ENCODE data around the gene EME1. TPM values are rescaled to one million over a fixed set of nuclear protein-coding genes. Genes with fewer than 3 reads are reported as not detected.

Gene EME1
- total and polyA plus RNA-seq, 10 of the 15 experiments (the other 5 are each of a cell fraction or from before 2014, with no cell fraction given), result 13.8 to 40.5 (median 22.0) TPM

DNA sequence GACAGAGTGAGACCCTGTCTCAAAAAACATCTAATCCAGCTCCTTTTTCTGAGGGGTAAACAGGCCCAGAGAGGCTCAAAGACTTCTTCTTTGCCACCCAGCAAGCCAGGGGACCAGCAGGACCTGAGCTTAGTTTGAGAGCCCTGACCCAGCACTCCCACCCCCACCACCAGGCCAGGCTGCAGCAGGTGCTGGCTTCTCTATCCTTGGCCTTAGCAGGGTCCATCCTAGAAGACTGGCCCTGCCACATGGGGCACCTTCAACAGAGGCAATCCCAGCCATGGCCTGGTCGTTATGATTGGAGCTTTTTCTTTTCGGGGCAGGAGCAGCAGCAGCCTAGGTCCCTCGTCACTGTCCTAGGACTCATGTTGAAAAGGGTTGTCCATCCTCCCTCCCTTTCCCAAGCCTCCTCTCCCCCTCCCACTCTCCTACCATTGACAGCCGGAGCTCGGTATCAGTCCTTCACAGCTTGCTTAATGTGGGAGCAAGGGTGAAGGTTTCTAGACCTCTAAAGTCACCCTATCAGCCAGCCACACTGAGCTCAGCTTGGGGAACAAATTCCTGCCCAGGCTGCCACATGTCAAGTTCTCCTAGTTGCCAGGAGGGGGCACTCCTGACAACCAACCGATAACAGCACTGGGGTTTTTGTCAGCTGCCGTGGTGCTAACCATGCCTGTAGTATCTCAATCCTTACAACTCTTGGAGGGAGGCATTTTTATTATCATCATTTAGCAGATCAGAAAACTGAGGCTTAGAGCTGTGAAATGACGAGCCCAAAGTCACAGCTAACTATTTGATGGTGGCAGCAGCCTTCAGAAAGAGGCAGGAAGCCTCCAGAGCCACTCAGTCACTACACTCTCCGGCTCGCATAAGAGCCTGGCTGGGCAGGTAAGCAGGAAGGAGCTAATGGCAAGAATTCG, 11.2 kb upstream of the EME1 start (continued):
- TF ChIP-seq, protein P1, sequence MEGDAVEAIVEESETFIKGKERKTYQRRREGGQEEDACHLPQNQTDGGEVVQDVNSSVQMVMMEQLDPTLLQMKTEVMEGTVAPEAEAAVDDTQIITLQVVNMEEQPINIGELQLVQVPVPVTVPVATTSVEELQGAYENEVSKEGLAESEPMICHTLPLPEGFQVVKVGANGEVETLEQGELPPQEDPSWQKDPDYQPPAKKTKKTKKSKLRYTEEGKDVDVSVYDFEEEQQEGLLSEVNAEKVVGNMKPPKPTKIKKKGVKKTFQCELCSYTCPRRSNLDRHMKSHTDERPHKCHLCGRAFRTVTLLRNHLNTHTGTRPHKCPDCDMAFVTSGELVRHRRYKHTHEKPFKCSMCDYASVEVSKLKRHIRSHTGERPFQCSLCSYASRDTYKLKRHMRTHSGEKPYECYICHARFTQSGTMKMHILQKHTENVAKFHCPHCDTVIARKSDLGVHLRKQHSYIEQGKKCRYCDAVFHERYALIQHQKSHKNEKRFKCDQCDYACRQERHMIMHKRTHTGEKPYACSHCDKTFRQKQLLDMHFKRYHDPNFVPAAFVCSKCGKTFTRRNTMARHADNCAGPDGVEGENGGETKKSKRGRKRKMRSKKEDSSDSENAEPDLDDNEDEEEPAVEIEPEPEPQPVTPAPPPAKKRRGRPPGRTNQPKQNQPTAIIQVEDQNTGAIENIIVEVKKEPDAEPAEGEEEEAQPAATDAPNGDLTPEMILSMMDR (IDR thresholded peaks at IDR 0.05 in 2 of 3, conservative IDR thresholded peaks at IDR 0.05 in 1 of 3; ENCODE audit: control insufficient read depth in 2 of 3, extremely low read depth in 1 of 3, insufficient read depth in 1 of 3, low read depth in 3 of 3, low read length in 3 of 3), result peak; percentile 79 to 83 (median 80)
- TF ChIP-seq RUNX3 (IDR thresholded peaks at IDR 0.05; ENCODE audit: low read length) (0 out of 2 replicates have a peak, but pooled peaks have one; percentile 18), SMC3 (IDR thresholded peaks at IDR 0.05; ENCODE audit: borderline replicate concordance, low read length) (peak; percentile 75), MTA3 (IDR thresholded peaks at IDR 0.05; ENCODE audit: borderline replicate concordance, low read length) (no peak), RAD21 (IDR thresholded peaks at IDR 0.05; ENCODE audit: insufficient read depth, low read depth, low read length) (peak; percentile 63), SP1 (IDR thresholded peaks at IDR 0.05; ENCODE audit: low read depth, low read length) (no peak)
- TF ChIP-seq, protein P2, sequence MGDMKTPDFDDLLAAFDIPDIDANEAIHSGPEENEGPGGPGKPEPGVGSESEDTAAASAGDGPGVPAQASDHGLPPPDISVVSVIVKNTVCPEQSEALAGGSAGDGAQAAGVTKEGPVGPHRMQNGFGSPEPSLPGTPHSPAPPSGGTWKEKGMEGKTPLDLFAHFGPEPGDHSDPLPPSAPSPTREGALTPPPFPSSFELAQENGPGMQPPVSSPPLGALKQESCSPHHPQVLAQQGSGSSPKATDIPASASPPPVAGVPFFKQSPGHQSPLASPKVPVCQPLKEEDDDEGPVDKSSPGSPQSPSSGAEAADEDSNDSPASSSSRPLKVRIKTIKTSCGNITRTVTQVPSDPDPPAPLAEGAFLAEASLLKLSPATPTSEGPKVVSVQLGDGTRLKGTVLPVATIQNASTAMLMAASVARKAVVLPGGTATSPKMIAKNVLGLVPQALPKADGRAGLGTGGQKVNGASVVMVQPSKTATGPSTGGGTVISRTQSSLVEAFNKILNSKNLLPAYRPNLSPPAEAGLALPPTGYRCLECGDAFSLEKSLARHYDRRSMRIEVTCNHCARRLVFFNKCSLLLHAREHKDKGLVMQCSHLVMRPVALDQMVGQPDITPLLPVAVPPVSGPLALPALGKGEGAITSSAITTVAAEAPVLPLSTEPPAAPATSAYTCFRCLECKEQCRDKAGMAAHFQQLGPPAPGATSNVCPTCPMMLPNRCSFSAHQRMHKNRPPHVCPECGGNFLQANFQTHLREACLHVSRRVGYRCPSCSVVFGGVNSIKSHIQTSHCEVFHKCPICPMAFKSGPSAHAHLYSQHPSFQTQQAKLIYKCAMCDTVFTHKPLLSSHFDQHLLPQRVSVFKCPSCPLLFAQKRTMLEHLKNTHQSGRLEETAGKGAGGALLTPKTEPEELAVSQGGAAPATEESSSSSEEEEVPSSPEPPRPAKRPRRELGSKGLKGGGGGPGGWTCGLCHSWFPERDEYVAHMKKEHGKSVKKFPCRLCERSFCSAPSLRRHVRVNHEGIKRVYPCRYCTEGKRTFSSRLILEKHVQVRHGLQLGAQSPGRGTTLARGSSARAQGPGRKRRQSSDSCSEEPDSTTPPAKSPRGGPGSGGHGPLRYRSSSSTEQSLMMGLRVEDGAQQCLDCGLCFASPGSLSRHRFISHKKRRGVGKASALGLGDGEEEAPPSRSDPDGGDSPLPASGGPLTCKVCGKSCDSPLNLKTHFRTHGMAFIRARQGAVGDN (IDR thresholded peaks at IDR 0.05), result no peak
- TF ChIP-seq, protein P3, sequence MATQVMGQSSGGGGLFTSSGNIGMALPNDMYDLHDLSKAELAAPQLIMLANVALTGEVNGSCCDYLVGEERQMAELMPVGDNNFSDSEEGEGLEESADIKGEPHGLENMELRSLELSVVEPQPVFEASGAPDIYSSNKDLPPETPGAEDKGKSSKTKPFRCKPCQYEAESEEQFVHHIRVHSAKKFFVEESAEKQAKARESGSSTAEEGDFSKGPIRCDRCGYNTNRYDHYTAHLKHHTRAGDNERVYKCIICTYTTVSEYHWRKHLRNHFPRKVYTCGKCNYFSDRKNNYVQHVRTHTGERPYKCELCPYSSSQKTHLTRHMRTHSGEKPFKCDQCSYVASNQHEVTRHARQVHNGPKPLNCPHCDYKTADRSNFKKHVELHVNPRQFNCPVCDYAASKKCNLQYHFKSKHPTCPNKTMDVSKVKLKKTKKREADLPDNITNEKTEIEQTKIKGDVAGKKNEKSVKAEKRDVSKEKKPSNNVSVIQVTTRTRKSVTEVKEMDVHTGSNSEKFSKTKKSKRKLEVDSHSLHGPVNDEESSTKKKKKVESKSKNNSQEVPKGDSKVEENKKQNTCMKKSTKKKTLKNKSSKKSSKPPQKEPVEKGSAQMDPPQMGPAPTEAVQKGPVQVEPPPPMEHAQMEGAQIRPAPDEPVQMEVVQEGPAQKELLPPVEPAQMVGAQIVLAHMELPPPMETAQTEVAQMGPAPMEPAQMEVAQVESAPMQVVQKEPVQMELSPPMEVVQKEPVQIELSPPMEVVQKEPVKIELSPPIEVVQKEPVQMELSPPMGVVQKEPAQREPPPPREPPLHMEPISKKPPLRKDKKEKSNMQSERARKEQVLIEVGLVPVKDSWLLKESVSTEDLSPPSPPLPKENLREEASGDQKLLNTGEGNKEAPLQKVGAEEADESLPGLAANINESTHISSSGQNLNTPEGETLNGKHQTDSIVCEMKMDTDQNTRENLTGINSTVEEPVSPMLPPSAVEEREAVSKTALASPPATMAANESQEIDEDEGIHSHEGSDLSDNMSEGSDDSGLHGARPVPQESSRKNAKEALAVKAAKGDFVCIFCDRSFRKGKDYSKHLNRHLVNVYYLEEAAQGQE (IDR thresholded peaks at IDR 0.05; ENCODE audit: low read depth, low read length), result no peak

Data from GM12878 (cell line).